ENCODE data around the gene CFAP251.

The CFAP251 gene

GRCh38 chr12:122009741-122010140 lies 91.3 kb downstream of the CFAP251 start:
- DNase-seq: no peak

GRCh38 chr12:122012184-122012583 lies 93.8 kb downstream of the CFAP251 start:
- no peak for DNase-seq

- no peak for DNase-seq
Observed at GRCh38 chr12:122013136-122013535, 94.7 kb downstream of the CFAP251 start.

- no peak for DNase-seq
Observed at GRCh38 chr12:122013791-122014590, 95.6 kb downstream of the CFAP251 start.

GRCh38 chr12:122014781-122015180 lies 96.4 kb downstream of the CFAP251 start:
- no peak for DNase-seq

GRCh38 chr12:122018457-122018856 lies 100.1 kb downstream of the CFAP251 start:
- DNase-seq: no peak

- DNase-seq: no peak
Observed at GRCh38 chr12:122018937-122019336, 100.5 kb downstream of the CFAP251 start.

- DNase-seq: peak in 1 of 2 experiments; percentile 35
Observed at GRCh38 chr12:122020795-122021192, 102.4 kb downstream of the CFAP251 start.

- peak in 1 of 2 experiments; percentile 59 for DNase-seq
Observed at GRCh38 chr12:122021193-122021821, 102.9 kb downstream of the CFAP251 start.

GRCh38 chr12:122021822-122022392 lies 103.5 kb downstream of the CFAP251 start, which contains the start of gene BCL7A:
BCL7A (plus strand) TSS chr12:122021884; CDS start chr12:122022092, 208 bp downstream.
- peak; percentile 71 to 84 for DNase-seq

- peak in 1 of 2 experiments; percentile 65 for DNase-seq
Observed at GRCh38 chr12:122022393-122023338, 104.3 kb downstream of the CFAP251 start.

GRCh38 chr12:122023339-122024131 lies 105.1 kb downstream of the CFAP251 start:
- DNase-seq: peak; percentile 26 to 74

GRCh38 chr12:122024132-122024785 lies 105.9 kb downstream of the CFAP251 start:
- no peak for DNase-seq

- DNase-seq: no peak
Observed at GRCh38 chr12:122026706-122027333, 108.4 kb downstream of the CFAP251 start.

GRCh38 chr12:122028165-122028904 lies 109.9 kb downstream of the CFAP251 start:
- no peak for DNase-seq

GRCh38 chr12:122028905-122029560 lies 110.6 kb downstream of the CFAP251 start:
- DNase-seq: no peak

GRCh38 chr12:122029620-122030423 lies 111.4 kb downstream of the CFAP251 start:
- DNase-seq: no peak

- DNase-seq: no peak
Observed at GRCh38 chr12:122030424-122031035, 112.1 kb downstream of the CFAP251 start.
